ENCODE results near the gene PLP2. TPM values are rescaled to one million over a fixed set of nuclear protein-coding genes. Genes with fewer than 3 reads are reported as not detected.

Gene PLP2
- polyA plus RNA-seq, 3 donors: 27.6 to 36.7 (median 30.6) TPM

DNA sequence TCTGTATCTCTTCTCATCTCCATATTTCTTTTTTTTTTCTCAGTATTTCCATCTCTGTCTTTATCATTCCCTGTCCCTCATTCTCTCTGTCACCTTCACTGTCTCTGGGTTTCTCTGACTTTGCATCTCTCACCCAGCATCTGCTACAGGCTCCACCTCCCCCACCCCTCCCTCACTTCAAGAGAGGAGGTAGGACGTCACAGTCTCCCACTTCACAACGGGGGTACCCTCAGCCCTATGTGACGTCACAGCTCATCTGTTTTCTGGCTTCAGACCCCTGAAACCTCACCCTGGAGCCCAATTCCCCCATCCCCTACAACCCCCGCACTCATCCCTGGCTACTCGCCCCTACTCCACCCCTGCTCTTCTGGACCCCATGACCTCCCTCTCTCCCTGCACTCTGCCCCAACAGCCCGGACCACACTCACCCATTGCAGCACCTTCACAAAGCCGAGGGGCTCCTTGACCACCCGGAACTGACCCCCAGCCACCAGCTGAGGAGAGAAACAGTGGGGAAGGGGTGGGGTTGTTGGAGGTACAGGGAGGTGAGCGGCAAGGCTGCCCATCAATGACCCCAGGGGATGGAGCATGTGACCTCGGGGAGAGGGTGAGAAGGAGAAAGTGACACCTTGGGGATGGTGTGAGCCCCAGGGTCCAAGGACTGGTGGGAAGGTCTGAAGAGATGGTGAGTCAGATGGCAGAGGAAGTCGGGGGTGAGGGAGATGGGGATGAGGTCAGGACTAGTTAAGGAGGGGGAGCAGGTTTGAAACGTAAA, 27.0 kb downstream of the PLP2 start:
- no peak for DNase-seq (ENCODE audit: extremely low read depth in 1 of 11, low read depth in 9 of 11, low spot score in 4 of 11)

DNA sequence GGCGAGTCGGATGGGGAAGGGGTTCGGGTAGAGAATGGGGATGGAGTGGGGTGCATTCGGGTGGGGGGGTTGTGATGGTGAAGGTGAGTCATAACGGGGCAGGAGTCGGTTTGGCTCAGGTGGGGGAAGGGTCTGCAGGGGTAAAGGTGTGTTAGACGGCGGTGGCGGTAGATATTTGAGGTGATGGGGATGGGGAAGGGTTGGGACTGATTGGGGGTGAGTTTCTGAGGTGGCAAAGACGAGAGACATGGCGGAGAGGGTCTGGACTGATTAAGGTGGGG, 27.6 kb downstream of the PLP2 start:
- no peak for DNase-seq (ENCODE audit: extremely low read depth in 1 of 11, low read depth in 9 of 11, low spot score in 4 of 11)

DNA sequence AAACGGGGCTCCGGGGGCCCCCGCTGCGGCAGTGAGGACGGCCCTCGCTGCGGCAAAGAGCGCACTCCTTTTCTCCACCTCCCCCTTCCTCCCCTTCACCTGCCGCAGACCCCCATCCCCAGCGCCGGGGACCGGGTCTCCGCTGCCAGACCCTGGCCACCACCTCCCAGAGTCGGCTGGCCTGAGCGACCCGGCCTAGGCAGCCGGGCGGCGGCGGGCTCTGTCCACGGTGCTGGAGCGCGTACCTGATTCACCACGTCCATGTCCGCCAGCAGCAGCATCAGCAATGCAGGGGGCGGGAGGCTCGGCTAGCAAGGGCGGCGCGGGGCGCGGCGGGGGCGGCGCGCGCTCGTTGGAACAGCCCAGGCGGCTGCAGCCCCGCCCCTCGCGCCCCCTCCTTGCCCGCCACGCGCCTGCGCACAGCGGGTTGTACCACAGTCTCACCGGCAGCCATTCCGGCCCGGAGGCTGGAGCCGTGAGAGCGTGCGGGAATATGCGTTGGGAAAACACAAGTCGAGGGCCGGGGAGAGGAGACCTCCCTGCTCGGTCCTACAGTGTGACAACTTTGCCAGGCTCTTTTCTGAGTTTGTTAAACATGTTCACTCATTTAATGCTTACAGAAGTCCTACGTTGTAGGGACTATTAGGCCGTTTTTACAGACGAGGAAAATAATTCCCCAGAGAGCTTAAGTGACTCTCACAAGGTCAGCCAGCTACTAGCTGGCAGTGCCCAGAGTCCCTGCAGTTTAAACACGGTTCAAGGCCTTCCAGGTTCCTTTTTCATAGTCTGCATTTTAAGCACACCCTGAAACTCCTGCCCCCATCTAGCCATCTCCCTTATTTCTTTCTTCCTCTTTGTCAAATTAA, 28.4 kb downstream of the PLP2 start, which contains the start of gene SYP:
TSS of gene SYP (minus strand) at position 288 of the 866 bp plus-strand sequence. CDS start at position 281, 7 bp downstream.
- DNase-seq (ENCODE audit: extremely low read depth in 1 of 11, low read depth in 9 of 11, low spot score in 4 of 11): peak in 9 of 11 donors; percentile 55 to 77 (median 71)

GRCh38 chrX:49202022-49202421, 30.3 kb downstream of the PLP2 start:
- DNase-seq (ENCODE audit: extremely low read depth in 1 of 11, low read depth in 9 of 11, low spot score in 4 of 11): no peak

- DNase-seq (ENCODE audit: extremely low read depth in 1 of 11, low read depth in 9 of 11, low spot score in 4 of 11): no peak
Measured at GRCh38 chrX:49203536-49203935, 31.8 kb downstream of the PLP2 start.

DNA sequence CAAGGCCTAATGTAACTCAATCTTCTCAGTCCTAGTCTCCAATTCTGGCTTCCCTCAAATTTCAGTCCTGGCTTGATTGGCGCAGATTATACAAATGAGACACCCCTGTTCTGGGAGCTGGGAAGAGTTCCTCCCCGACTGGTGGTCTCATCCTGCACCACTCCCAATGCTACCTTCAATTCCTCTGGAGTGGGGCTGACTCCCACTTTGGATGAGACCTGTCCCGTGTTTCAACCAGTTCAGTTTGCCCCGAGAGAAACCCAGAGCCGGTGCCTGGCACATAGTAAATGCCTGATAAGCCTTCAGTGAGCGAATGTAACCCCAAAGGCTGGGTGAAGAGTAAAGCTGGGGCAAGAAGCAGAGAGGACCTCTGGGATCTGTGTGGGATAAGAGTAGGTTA, 32.3 kb downstream of the PLP2 start:
- no peak for DNase-seq (ENCODE audit: extremely low read depth in 1 of 11, low read depth in 9 of 11, low spot score in 4 of 11)

GRCh38 chrX:49204709-49205108, 33.0 kb downstream of the PLP2 start:
- no peak for DNase-seq (ENCODE audit: extremely low read depth in 1 of 11, low read depth in 9 of 11, low spot score in 4 of 11)

DNA sequence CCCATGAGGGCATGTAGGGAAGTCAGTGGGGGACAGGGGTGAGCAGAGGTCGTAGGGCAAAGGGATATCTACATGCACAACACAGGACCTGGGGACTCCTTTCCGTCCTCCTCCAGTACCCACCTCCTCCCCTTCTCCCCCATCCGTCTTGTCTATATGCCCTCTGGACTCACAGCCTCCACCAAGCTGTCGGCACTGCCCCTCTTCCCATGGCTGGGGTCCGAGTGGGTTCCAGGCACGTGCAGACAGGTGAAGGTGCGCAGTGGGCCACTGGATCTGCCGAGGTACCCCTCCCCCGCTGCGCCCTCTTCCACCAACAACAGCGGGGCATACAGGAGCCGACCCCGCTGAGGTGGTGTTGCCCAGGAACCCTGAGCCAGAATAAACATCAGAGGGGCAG, 33.7 kb downstream of the PLP2 start:
- DNase-seq (ENCODE audit: extremely low read depth in 1 of 11, low read depth in 9 of 11, low spot score in 4 of 11): no peak

DNA sequence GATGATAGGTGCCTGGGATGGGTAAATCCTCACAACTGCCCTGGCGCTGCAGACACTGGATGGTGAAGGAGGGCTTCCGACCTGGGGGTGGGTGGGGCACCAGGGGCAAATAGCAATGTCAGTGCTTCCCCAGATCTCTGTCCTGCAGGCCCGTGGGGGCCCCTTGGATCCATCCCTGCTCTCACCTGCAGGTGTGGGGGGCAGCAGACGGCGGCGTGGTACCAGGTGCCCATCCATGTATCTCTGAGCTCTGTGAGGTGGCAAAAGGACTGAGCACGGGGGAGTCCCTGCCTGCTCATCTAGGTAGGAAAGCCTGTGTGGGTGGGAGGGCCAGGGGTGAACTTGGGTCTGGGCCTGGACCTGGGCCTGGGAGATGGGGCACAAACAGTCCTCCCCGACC, 34.8 kb downstream of the PLP2 start:
- DNase-seq (ENCODE audit: extremely low read depth in 1 of 11, low read depth in 9 of 11, low spot score in 4 of 11): no peak

GRCh38 chrX:49208399-49208798, 36.7 kb downstream of the PLP2 start:
- no peak for DNase-seq (ENCODE audit: extremely low read depth in 1 of 11, low read depth in 9 of 11, low spot score in 4 of 11)

DNA sequence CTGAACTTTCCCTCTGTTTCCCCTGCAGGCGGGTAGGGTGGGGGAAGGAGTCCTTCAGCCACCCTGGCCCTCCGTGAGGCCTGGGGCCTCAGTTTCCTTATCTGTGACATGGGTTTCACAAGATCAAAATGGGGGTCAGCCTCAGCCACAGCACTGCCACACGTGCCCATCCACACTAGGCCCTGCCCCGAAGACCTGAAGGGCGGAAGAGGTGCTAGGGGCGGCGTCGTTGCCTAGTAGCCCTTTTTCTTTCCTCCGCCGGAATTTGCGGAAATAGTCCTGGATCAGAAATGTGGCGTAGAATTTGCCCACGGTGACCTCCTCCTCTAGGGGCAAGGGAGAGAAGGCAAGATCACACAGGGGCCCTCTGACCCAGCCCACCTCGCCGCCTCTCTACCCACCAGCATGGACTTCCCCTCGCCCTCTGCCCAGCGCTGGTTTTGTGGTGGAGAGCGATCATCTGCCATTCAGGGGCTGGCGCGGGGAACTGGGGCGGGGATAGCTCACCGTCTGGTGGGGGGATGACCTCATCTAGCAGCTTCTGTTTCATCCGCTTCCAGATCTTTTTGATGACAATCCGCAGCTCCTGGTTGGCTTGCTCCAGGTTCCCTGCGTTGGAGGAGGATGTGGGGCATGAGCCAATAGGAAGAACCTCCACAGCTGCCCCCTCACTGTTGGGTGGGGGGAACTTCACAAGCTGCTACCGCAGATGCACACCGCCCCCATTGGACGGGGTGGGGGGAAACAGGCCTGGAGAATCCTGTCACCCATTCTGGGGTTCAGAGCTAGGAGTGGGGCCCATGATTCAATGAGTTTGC, 37.9 kb downstream of the PLP2 start:
- DNase-seq (ENCODE audit: extremely low read depth in 1 of 11, low read depth in 9 of 11, low spot score in 4 of 11): no peak

DNA sequence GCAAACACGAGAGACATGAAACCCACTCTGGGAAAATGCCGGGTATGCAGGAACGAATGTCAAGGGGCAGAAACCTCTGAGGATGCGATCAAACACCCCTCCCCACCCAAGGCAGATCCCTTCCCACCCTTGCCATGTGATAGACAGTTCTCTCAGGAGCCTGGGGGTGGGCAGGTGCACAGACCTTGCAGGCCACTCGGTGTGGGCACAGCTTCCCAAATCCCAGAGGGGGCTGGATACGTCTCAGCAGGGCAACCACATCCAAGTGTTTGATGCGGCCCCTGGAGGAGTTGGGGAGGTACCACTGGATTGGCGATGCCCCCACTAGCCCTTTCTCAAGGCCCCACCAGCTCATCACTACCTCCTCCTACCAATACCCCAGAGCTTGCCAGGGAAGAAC, 38.7 kb downstream of the PLP2 start:
- DNase-seq (ENCODE audit: extremely low read depth in 1 of 11, low read depth in 9 of 11, low spot score in 4 of 11): no peak

GRCh38 chrX:49211074-49211473, 39.4 kb downstream of the PLP2 start:
- no peak for DNase-seq (ENCODE audit: extremely low read depth in 1 of 11, low read depth in 9 of 11, low spot score in 4 of 11)

DNA sequence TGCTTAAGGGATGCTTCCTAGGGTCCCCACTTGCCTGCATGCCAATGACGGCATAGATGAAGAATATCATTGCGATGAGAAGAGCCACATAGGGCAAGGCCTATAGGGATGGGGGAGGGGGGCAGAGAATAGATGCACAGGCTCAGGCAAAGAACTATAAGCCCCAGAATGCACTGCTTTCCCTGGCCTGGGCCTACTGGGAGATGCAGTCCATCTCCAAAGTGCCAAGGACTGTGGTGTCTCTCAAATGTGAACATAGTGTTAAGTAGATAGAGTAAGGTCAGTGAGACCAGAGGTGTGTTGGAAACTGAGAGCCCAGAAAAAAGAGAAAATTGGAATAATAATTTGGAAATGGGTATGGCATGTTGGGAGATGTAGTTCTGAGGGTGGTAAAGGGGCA, 40.5 kb downstream of the PLP2 start:
- DNase-seq (ENCODE audit: extremely low read depth in 1 of 11, low read depth in 9 of 11, low spot score in 4 of 11): no peak

GRCh38 chrX:49212861-49213260, 41.2 kb downstream of the PLP2 start:
- no peak for DNase-seq (ENCODE audit: extremely low read depth in 1 of 11, low read depth in 9 of 11, low spot score in 4 of 11)

- DNase-seq (ENCODE audit: extremely low read depth in 1 of 11, low read depth in 9 of 11, low spot score in 4 of 11): no peak
Measured at GRCh38 chrX:49214416-49214815, 42.7 kb downstream of the PLP2 start.

- DNase-seq (ENCODE audit: extremely low read depth in 1 of 11, low read depth in 9 of 11, low spot score in 4 of 11): no peak
Measured at GRCh38 chrX:49214996-49215526, 43.4 kb downstream of the PLP2 start.

DNA sequence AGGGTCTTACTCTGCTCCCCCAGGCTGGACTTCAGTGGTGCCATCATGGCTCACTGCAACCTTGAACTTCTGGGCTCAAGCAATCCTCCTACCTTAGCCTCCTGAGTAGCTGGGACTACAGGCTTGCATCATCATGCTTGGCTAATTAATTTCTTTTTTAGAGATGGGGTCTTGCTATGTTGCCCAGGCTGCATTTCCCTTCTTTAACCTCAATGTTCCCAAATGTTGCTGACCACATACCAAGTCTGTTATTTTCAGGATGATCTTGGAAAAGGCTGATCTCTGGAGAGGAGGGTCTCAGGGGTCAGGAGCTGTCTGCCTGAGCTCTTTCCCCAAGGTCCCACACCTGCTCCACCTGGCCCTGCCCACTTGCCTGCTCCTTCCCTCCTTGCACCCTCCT, 48.4 kb downstream of the PLP2 start:
- no peak for DNase-seq (ENCODE audit: extremely low read depth in 1 of 11, low read depth in 9 of 11, low spot score in 4 of 11)

- no peak for DNase-seq (ENCODE audit: extremely low read depth in 1 of 11, low read depth in 9 of 11, low spot score in 4 of 11)
Measured at GRCh38 chrX:49221868-49222267, 50.2 kb downstream of the PLP2 start.
